Measurements from ENCODE around the gene GJB3. TPM values are rescaled to one million over a fixed set of nuclear protein-coding genes. Genes with fewer than 3 reads are reported as not detected.

GJB3 gene
- total RNA-seq (2022; extraction: Qiagen RNA extraction): 4.8 to 10.0 TPM (median 7.4 TPM) in 5 replicates

DNA sequence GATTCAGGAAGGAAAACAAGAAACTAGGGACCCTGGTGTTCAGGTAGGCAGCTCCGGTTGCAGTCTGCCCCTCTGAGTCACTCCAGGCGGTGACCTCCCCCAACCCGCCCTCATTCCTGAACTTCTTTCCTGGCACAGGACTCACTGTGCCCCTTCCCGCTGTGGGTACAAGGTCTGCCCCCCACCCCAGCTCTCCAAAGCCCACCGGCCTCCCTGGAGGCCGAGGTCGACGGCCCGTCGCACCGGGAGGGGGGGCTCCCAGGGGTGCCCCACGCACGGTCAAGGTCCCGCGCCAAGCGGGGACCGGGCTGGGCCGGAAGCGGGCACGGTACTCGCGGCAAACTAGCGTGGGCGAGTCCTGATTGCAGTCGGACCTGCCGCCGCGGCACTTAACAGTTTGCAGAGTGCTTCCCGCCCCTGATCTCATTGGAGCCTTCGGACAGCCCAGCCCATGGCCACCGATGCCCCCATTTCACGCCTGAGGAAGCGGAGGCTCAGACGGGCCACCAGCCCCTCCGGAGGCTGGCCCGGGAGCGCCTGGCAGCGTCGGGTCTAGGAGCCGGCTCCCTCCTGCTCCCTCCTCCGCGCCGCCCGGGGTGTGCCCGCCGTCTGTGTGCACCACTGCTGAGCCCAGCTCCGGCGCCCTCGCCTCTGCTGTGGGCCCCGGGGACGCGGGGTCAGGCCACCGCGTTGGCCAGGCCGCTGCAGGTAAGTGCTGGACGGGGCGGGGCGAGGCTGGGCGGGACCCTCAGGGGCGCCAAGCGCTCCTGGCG is at the start of gene GJB3:
Gene GJB3 (plus strand): TSS at position 144 of the 773 bp plus-strand sequence. CDS start 3,549 bp downstream, outside the sequence.

DNA sequence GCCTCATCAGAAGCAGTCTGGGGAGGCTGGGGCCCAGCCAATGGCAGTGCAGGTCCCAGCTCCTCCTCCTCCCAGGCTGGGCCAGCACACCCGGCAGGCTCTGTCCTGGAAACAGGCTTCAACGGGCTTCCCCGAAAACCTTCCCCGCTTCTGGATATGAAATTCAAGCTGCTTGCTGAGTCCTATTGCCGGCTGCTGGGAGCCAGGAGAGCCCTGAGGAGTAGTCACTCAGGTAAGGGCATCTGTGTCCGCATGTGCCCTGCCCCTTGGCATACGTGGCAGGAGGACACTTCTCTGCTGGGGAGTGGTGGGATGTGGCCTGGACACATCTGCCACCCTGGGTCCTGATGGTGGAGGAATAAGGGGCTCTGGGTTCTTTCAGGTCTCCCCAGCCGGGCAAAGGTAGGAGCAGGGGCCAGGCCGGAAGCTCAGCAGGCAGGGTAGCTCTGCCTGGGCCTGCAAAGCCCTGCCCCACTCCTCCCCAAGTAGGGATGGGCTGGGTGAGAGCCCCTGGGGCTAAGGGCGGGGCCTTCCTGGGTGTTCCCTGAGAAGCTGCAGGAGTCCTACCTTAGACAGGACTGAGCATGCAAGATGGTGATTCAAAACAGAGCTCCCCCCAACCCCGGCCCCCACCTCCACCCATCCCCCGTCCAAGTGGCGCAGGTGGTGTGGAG is 25.9 kb upstream of the GJB3 start, which contains the start of gene GJB5:
Gene GJB5 (plus strand): TSS at position 84 of the 674 bp plus-strand sequence. CDS start 2,284 bp downstream, outside the sequence.

DNA sequence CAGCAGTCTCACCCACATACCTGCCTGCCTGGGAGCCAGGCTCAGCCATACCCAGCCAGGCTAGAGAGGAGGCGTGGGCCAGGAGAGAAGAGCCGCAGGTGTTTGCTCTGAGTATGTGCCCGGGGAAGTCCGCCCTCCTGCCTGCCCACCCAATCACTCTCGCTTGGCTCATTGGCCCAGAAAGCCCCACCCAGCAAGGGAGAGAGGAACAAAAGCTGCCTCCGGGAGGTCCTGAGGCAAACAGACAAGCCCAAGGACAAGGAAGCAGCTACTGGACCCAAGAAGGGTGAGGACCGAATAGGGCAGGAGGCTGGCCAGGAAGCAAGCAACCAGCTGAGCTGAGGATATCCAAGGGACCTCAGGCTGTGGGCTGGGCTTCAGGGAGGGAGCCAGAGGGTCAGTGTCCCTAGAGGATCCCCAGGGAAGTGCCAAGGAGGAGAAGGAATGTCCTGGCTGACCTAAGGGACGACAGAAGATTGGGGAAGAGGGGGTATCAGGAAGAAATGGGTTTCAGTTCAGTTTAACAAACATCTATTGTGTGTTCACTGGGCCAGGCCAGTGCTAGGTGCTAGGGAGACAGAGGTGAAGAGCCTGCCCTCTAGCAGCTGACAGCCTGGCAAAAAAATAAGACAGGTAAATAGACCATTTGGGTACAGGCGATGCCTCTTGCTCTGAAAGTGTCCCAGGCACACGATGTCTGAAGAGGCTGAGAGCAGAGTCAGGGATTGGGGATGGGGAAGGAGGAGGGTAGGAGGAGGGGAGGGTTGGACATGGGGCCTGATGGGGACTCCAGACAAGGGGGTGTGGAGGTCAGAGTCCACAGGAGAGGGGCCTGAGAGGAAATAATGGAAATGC is 21.3 kb upstream of the GJB3 start, which contains the start of gene GJB4:
Gene GJB4 (plus strand): TSS at position 238 of the 855 bp plus-strand sequence. CDS start 1,515 bp downstream, outside the sequence.

DNA sequence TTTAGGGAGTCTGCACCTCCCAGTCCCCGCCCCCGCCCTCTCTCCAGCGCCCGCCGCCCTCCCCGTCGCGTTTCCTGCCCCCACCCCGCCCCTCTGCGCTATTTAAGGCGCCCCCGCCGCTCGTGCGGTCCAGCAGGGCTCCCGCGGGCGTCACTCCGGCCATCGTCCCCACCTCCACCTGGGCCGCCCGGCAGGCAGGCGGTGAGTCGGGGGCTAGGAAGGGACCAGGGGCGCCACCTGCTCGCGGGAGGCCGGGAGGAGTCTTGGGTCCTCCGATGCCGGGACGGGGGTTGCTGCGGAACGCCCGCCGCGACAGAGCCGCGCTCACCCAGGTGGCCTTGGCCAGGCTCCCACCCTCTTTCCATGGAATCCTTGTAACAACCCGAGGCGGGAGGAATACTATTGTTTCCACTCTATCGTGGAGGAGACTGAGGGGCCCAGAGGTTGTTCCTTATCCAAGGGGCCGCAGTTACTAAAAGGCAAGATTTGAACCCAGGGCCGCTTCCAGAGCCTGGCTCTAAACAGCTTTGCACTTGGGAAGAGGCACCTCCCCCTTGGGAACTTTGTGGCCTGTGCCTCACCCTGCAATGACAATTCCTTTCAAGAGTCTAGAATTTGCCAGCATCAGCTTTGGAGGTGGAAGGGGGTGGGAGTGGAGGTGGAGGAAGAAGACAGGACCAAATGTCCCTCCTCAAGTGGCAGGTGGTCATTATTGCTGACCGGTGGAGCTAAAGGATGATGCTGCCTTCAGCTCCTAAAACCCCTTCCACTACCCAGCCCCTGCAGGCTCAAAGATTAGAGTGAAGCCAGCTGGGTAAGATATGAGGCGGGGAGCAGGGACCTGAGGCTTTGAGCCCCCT is 12.1 kb downstream of the GJB3 start, which contains the start of gene GJA4:
Gene GJA4 (plus strand): TSS at position 132 of the 860 bp plus-strand sequence. CDS start 1,215 bp downstream, outside the sequence.

Other genes with a start within 250 kb of the GJB3 start
- gene GJB5, start 26.2 kb upstream of the GJB3 start, total RNA-seq (2022; extraction: Qiagen RNA extraction): 0.06 to 0.13 TPM (median 0.09 TPM) in 4 of 5 replicates, not detected in the other
- gene GJB4, start 21.5 kb upstream of the GJB3 start, total RNA-seq (2022; extraction: Qiagen RNA extraction): 0.07 to 0.13 TPM (median 0.10 TPM) in 4 of 5 replicates, not detected in the other
- gene GJA4, start 11.8 kb downstream of the GJB3 start, total RNA-seq (2022; extraction: Qiagen RNA extraction): not detected in 5 replicates
- gene SMIM12, start 78.5 kb downstream of the GJB3 start, total RNA-seq (2022; extraction: Qiagen RNA extraction): 42.5 to 59.0 TPM (median 57.7 TPM) in 5 replicates
- 0.24 to 0.42 TPM (median 0.35 TPM) in 5 replicates for gene DLGAP3, start 148.4 kb downstream of the GJB3 start, total RNA-seq (2022; extraction: Qiagen RNA extraction)
- 16.3 to 19.7 TPM (median 17.8 TPM) in 5 replicates for gene TMEM35B, start 204.1 kb downstream of the GJB3 start, total RNA-seq (2022; extraction: Qiagen RNA extraction)